Rectal smooth muscle tissue (tissue), 1 donor: ENCODE results near the gene CARD8.
"Not testable (repeated sequence)": the region's sequence is repeated elsewhere in the genome, so short reads cannot be mapped to it uniquely, and the experiment has no call there.

Source experiments
- H3K27ac ChIP-seq: one replicate; pipeline ENCODE4 v1.7.0; 2013; ENCODE audit warnings: low read depth, low read length, inconsistent platforms
- H3K27me3 ChIP-seq: one replicate; pipeline ENCODE4 v1.7.0; 2013; ENCODE audit warnings: low read length; ENCODE audit not compliant: control insufficient read depth, insufficient read depth
- H3K36me3 ChIP-seq: one replicate; pipeline ENCODE4 v1.7.0; 2013; ENCODE audit warnings: low read length; ENCODE audit not compliant: control insufficient read depth, insufficient read depth
- H3K4me1 ChIP-seq: one replicate; pipeline ENCODE4 v1.7.0; 2013; ENCODE audit warnings: low read length; ENCODE audit not compliant: control insufficient read depth, insufficient read depth
- H3K4me3 ChIP-seq: one replicate; pipeline ENCODE4 v1.7.0; 2013; ENCODE audit warnings: low read length
- H3K9ac ChIP-seq: one replicate; pipeline ENCODE4 v1.7.0; 2013; ENCODE audit warnings: low read length

The CARD8 gene

DNA sequence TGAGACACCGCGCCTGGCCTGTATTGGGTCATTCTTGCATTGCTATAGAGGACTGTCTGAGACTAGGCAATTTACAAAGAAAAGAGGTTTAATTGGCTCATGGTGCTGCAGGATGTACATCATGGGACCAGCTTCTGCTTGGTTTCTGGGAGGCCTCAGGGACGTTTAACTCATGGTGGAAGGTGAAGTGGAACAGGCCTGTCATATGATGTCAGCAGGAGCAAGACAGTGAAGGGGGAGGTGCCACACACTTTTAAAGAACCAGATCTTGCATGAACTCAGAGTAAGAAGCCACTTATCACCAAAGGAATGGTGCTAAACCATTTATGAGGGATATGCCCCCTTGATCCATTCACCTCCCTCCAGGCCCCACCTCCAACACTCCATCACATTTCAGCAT, 18.7 kb downstream of the CARD8 start:
- H3K9ac ChIP-seq, result no peak overlapping the region
- H3K36me3 ChIP-seq, result peaks cover 21% of the 10 kb centered on the region
- H3K27me3 ChIP-seq, result no peaks in the 10 kb centered on the region
- no peak overlapping the region for H3K4me3 ChIP-seq
- no peaks in the 10 kb centered on the region for H3K4me1 ChIP-seq
- H3K27ac ChIP-seq, result no peak overlapping the region

DNA sequence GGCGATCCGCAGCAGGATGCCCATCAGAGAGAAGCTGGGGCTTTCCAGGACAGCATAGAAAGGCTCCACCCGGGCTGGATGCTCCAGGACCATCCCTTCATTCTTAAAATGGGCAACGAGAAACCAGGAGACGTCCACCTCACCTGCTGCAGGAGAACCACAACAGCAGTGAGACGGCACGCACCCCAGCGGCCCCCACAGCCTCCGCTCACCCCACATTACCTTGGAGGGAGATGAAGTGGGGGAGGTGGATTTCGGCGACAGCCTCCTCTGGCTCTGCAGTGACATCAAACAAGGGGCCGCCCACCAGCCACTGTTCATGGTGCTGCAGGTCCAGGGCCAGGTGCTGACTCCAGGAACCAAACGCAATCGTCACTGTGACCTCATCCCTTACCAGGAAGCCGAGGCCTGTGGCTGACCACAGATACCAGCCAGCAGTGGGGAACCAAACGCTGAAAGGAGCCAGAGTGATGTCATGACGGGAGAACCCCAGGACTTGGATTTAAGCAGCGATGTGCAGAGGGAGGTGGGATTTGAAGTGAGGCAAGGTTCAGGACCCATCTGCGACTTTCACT, 25.1 kb downstream of the CARD8 start:
- H3K36me3 ChIP-seq, result peaks cover 20% of the 10 kb centered on the region
- H3K9ac ChIP-seq, result no peak overlapping the region
- H3K27ac ChIP-seq, result no peak overlapping the region
- H3K4me3 ChIP-seq, result no peak overlapping the region
- H3K27me3 ChIP-seq, result no peaks in the 10 kb centered on the region
- H3K4me1 ChIP-seq, result no peaks in the 10 kb centered on the region

DNA sequence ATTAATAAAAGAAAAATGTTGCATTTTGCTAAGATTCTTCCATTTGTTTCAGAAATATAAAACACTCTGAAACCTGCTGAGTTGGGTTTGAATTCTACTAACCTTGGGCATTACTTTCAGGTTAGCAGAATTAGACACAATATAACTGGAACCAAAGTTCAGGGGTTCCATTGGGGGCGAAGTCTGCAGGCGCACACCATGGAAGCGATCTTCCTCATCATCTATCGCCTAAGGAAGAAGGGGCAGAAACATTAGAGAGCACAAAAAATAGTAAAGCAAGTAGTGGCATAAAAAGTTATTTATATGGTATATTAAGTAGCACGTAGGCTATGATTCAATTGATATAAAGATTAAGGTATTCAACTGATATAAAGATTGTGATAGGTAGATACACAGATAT, 34.1 kb downstream of the CARD8 start:
- Histone ChIP-seq H3K4me1 (no peaks in the 10 kb centered on the region), H3K27ac (no peak overlapping the region), H3K9ac (no peak overlapping the region), H3K36me3 (peaks cover 4% of the 10 kb centered on the region), H3K27me3 (no peaks in the 10 kb centered on the region), H3K4me3 (no peak overlapping the region)

DNA sequence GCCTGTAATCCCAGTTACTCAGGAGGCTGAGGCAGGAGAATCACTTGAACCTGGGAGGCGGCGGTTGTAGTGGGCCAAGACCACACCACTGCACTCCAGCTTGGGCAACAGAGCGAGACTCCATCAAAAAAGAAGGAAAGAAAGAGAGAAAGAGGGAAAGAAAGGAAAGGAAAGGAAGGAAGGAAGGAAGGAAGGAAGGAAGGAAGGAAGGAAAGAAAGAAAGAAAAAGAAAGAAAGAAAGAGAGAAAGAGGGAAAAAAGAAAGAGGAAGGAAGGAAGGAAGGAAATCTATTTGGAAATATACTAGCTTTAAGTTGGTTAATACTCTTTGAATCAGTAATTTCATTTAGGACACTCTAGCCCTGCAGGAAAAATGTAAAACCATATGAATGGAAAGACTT, 34.9 kb downstream of the CARD8 start:
- H3K36me3 ChIP-seq, H3K4me1 ChIP-seq, H3K27ac ChIP-seq, H3K4me3 ChIP-seq, H3K27me3 ChIP-seq, H3K9ac ChIP-seq: not testable (repeated sequence)

DNA sequence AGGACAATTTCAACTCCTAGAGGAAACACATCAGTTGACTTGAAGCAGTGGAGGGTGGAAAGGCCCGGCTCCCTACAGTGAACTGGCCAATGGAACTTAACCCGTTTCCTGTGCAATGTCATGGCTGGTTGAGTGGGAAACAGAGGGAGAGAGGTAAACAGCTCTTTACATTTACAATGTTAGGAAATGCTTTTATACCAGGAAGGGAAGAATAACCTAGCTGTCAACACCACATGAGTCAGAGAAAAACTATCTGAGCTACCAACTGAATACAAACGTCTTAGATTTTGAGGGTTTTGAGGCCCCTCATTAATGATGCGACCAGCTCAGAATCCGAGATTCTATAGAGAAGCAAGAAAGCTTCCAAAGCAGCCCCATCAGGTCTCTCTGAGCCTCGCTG, 36.7 kb downstream of the CARD8 start:
- no peaks in the 10 kb centered on the region for H3K4me1 ChIP-seq
- H3K36me3 ChIP-seq, result peaks cover 2% of the 10 kb centered on the region
- H3K27ac ChIP-seq, result no peak overlapping the region
- no peaks in the 10 kb centered on the region for H3K27me3 ChIP-seq
- no peak overlapping the region for H3K9ac ChIP-seq
- H3K4me3 ChIP-seq, result no peak overlapping the region

DNA sequence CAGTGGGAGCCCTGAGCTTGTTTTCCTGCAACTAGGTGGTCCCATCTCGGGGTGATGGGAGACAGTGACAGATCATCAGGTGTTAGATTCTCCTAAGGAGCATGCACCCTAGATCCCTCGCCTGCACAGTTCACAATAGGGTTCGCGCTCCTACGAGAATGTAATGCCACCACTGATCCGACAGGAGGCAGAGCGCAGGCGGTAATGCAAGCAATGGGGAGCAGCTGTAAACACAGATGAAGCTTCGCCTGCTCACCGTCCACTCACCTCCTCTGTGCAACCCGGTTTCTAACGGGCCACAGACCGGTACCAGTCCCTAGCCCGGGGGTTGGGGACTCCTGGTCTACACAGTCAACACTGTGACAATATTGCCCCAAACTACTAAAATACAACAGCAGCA, 38.8 kb downstream of the CARD8 start:
- H3K36me3 ChIP-seq, result peaks cover 2% of the 10 kb centered on the region
- no peak overlapping the region for H3K27ac ChIP-seq
- H3K4me1 ChIP-seq, result no peaks in the 10 kb centered on the region
- H3K27me3 ChIP-seq, result no peaks in the 10 kb centered on the region
- no peak overlapping the region for H3K4me3 ChIP-seq
- no peak overlapping the region for H3K9ac ChIP-seq

DNA sequence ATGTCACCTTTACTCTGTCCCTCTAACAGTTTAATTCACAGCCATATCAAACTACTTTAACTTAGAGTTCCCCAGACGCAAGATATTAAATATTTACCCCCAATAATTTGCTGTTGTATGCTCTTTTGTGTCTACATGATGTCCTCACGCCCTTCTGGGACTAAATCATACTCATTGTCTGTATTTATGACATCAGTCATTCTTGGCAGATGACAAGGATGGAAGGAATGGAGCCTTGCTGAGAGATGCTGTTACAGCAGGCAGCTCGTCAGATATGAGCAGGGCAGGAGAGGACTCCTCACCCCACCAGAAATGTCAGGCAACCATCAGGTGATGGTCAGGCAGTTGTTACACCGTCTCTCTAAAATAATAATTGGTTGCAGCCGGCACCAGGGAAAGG, 41.8 kb downstream of the CARD8 start:
- H3K27ac ChIP-seq, result no peak overlapping the region
- no peaks in the 10 kb centered on the region for H3K27me3 ChIP-seq
- no peak overlapping the region for H3K4me3 ChIP-seq
- H3K36me3 ChIP-seq, result no peaks in the 10 kb centered on the region
- H3K4me1 ChIP-seq, result no peaks in the 10 kb centered on the region
- no peak overlapping the region for H3K9ac ChIP-seq

DNA sequence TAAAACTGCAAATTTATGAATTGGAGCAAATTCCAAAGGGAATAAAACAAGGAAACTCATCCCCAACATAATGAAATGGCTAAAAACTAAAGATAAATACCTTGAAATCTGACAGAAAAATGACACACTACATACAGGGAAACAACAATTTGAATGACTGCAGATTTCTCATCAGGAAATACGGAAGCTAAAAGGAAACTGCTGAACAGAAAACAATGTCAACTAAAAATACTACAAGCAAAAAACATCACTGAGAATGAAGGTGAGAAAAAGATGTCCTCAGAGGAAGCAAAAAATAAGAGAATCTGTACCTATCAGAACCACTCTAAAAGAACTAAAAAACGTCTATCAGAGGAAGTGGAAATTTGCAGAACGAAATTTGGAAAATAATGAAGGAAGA, 45.7 kb downstream of the CARD8 start:
- Histone ChIP-seq H3K4me3 (no peak overlapping the region), H3K27ac (no peak overlapping the region), H3K4me1 (no peaks in the 10 kb centered on the region), H3K36me3 (no peaks in the 10 kb centered on the region), H3K27me3 (no peaks in the 10 kb centered on the region), H3K9ac (no peak overlapping the region)

DNA sequence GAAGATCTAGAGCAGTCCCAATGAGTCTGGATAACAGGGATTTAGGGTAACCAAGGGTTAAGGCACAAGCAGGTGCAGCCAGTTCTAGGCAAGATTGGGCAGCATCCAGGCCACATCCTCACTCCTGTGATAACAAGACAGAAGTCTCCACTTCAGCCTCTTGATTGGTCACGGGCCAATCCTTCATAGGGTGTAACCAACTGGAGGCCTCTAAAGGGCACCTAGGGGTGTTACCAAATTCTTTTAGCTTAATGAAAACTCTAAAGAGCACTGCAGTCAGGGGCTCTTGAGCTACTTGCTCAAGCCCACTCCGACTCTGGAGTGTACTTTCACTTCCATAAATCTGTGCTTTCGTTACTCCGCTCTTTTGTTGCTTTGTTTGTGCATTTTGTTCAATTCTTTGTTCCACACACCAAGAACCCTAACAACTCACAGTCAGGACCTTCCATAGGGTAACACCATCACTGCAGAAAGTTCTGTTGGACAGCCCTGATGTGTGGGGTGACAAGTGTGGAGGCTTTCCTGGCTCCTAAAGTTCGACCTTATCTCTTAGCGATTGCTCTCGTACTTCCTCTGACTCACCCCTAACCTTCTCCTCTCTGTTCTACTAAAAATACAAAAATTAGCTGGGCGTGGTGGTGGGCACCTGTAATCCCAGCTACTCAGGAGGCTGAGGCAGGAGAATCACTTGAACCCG, 49.2 kb downstream of the CARD8 start:
- H3K4me1 ChIP-seq, result peaks cover 3% of the 10 kb centered on the region
- no peak overlapping the region for H3K27ac ChIP-seq
- no peak overlapping the region for H3K4me3 ChIP-seq
- no peaks in the 10 kb centered on the region for H3K27me3 ChIP-seq
- no peak overlapping the region for H3K9ac ChIP-seq
- H3K36me3 ChIP-seq, result no peaks in the 10 kb centered on the region

DNA sequence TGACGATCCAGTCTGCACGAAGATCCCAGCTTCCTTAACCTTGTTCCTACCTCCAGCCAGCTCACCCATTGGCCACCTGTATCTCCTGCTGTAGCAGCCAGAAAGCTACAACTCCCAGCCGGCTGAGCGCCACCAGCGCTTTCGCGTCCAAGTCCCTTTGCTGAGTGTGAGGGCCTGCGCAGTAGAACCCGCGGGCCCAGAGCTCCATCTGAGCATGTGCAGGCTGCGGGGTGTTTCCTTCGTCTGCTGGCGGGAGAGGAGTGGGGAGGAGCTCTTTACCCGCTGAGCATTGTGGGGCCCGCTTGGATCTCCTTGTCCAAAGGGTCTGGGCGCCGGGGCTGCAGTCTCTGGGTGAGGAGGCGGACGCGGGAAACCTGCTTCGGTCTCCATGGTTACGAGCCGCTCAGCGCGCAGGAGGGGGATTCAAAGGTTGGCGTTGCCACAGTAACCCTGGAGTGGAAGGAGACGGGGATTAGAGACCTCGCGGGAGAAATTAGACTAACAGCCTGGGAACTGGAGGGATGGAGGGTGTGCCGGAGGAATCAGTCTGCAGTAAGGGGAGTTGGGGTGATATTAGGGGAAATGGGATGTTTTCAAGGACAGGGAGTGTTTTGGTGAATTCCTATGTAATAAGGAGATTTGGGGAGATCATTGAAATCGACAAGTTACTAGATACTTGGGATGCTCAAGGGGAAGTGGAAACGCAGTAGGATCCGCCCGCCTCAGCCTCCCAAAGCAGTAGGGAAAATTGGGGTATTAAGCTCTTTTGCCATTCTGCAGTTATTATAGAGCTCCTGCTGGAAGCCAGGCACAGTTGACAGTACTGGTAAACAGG, 51.7 kb downstream of the CARD8 start:
- peak overlapping the region; percentile 18 for H3K27ac ChIP-seq
- peak overlapping the region; percentile 87 for H3K4me3 ChIP-seq
- H3K36me3 ChIP-seq, result no peaks in the 10 kb centered on the region
- peaks cover 3% of the 10 kb centered on the region for H3K4me1 ChIP-seq
- H3K27me3 ChIP-seq, result no peaks in the 10 kb centered on the region
- H3K9ac ChIP-seq, result peak overlapping the region; percentile 28

DNA sequence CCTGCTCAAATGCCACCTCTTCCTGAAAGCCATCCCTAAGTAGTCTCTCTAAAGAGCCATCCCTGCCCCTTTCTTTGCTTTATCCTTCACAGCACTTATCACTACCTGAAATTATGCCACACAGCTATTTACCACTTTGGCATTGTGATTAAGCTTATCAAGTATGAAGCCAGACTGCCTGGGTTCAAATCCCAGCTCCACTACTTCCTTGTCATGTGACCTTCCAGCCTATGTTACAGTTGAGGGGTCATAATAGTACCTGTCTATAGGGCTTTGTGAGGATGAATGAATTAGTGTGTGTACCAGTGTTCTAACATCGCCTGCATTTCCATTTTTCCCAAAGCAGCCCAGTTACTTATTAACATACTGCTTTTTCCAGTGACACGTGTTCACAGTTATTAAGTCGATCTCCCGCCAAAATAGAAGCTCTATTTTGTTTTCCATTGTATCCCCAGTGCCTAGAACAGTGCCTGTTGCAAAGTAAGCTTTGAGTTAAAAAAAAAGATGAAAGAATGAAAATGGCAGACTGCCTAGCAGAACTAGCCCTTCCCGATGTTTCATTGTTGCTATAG, 52.4 kb downstream of the CARD8 start:
- no peaks in the 10 kb centered on the region for H3K36me3 ChIP-seq
- H3K4me3 ChIP-seq, result peak overlapping the region; percentile 87
- H3K27me3 ChIP-seq, result no peaks in the 10 kb centered on the region
- no peak overlapping the region for H3K27ac ChIP-seq
- H3K4me1 ChIP-seq, result peaks cover 3% of the 10 kb centered on the region
- peak overlapping the region; percentile 1 for H3K9ac ChIP-seq

DNA sequence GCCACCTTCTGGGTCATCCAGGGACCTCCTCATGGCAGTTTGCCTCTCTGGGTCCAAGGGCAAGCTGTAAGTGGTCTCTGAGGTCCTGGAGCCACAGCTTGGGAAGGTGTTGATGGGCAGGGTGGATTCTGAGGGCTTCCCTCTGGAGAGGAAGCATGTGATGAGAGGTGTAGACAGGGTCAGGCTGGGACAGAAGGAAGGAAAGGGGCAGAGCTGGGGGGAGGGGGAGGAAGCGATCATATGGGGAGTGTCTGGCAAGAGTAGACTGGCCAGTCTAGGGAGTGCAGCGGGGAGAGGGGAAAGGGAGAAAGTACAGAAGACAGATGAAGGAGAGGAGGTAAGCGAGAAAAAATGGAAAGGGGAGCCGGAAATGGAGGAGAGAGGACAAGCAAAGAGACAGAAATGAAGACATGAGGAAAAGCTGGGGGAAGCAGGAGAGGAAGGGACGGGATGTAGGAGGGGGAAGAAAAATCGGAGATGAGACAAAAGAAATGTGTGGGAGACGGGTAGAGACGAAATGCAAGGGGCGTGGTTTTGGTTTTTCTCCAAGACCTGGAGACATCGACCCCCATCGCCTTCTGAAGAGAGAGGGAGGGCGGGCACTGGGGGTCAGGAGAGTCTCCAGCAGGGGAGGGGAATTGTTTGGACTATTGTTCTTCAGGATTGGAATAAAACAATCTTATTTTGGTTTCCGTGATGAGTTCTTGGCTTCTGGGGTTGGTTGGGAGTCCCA, 58.6 kb downstream of the CARD8 start:
- Histone ChIP-seq H3K9ac (no peak overlapping the region), H3K27ac (no peak overlapping the region), H3K4me1 (no peaks in the 10 kb centered on the region), H3K27me3 (no peaks in the 10 kb centered on the region), H3K4me3 (no peak overlapping the region), H3K36me3 (no peaks in the 10 kb centered on the region)
